Measurements from ENCODE around the gene ZNF823. TPM values are rescaled to one million over a fixed set of nuclear protein-coding genes. Genes with fewer than 3 reads are reported as not detected.
A peak's percentile ranks its signal among the peaks of the same experiment; 100 is the strongest.
"Not testable (repeated sequence)": the region's sequence is repeated elsewhere in the genome, so short reads cannot be mapped to it uniquely, and the experiment has no call there.

Gene ZNF823
- 1 to 10 TPM; 6.5 TPM for total RNA-seq

- peak within 1 kb of the TSS; percentile 99 for H3K27ac Mint-ChIP-seq
- peaks cover 3% of the 10 kb centered on the region for H3K9me3 Mint-ChIP-seq
- DNase-seq (peak; percentile 93), ATAC-seq (ENCODE audit: low read depth) (peak; percentile 98)
- POLR2A ChIA-PET, result interaction anchor here (0.5 to 1.5 kb wide), 4 partner anchors 75 to 1410 kb away, joined by 3 to 6 read pairs (median 4); partner anchors contain the start of gene ZNF440
- peaks cover 21% of the 10 kb centered on the region for H3K4me1 Mint-ChIP-seq
- H3K27me3 Mint-ChIP-seq, result peaks cover 6% of the 10 kb centered on the region
- peak within 1 kb of the TSS; percentile 99 for H3K4me3 Mint-ChIP-seq
- peaks cover 18% of the 10 kb centered on the region for H3K36me3 Mint-ChIP-seq
These were observed at the start of gene ZNF823 for GRCh38 chr19:11738746-11739620. TSS of gene ZNF823 (minus strand) at chr19:11738946. CDS start at chr19:11738819, 127 bp downstream.

- H3K9me3 Mint-ChIP-seq, result peaks cover 44% of the 10 kb centered on the region
- H3K36me3 Mint-ChIP-seq, result peaks cover 20% of the 10 kb centered on the region
- DNase-seq (no peak), ATAC-seq (ENCODE audit: low read depth) (no peak)
- H3K27ac Mint-ChIP-seq, result no peak overlapping the region
- H3K4me1 Mint-ChIP-seq, result no peaks in the 10 kb centered on the region
- H3K27me3 Mint-ChIP-seq, result peaks cover 2% of the 10 kb centered on the region
- no peak overlapping the region for H3K4me3 Mint-ChIP-seq
- POLR2A ChIA-PET, result no interaction called here
These were observed 48.8 kb upstream of the ZNF823 start for GRCh38 chr19:11787536-11787935.

- ATAC-seq (ENCODE audit: low read depth), result no peak
- no peak overlapping the region for H3K4me3 Mint-ChIP-seq
- POLR2A ChIA-PET, result no interaction called here
- no peaks in the 10 kb centered on the region for H3K4me1 Mint-ChIP-seq
- H3K27ac Mint-ChIP-seq, result no peak overlapping the region
- H3K9me3 Mint-ChIP-seq, result peaks cover 46% of the 10 kb centered on the region
- H3K27me3 Mint-ChIP-seq, result no peaks in the 10 kb centered on the region
- peaks cover 46% of the 10 kb centered on the region for H3K36me3 Mint-ChIP-seq
- no peak for DNase-seq
These were observed 45.6 kb upstream of the ZNF823 start for GRCh38 chr19:11784356-11784755.

GRCh38 chr19:11783767-11784166 lies 45.0 kb upstream of the ZNF823 start:
- Mint-ChIP-seq H3K27me3 (no peaks in the 10 kb centered on the region), H3K4me1 (no peaks in the 10 kb centered on the region), H3K36me3 (peaks cover 52% of the 10 kb centered on the region), H3K4me3 (no peak overlapping the region), H3K27ac (no peak overlapping the region), H3K9me3 (peaks cover 43% of the 10 kb centered on the region)
- ATAC-seq (ENCODE audit: low read depth) (no peak), DNase-seq (no peak)
- POLR2A ChIA-PET, result no interaction called here

GRCh38 chr19:11781295-11782057 lies 42.7 kb upstream of the ZNF823 start:
- POLR2A ChIA-PET, result no interaction called here
- Mint-ChIP-seq H3K4me3 (no peak overlapping the region), H3K36me3 (peaks cover 74% of the 10 kb centered on the region), H3K27ac (no peak overlapping the region), H3K4me1 (no peaks in the 10 kb centered on the region), H3K9me3 (peaks cover 45% of the 10 kb centered on the region), H3K27me3 (no peaks in the 10 kb centered on the region)
- DNase-seq, result no peak
- no peak for ATAC-seq (ENCODE audit: low read depth)

GRCh38 chr19:11780431-11781020 lies 41.8 kb upstream of the ZNF823 start:
- DNase-seq, result no peak
- H3K27me3 Mint-ChIP-seq, result no peaks in the 10 kb centered on the region
- POLR2A ChIA-PET, result no interaction called here
- H3K27ac Mint-ChIP-seq, result no peak overlapping the region
- H3K9me3 Mint-ChIP-seq, result peaks cover 46% of the 10 kb centered on the region
- H3K36me3 Mint-ChIP-seq, result peaks cover 81% of the 10 kb centered on the region
- ATAC-seq (ENCODE audit: low read depth), result no peak
- no peaks in the 10 kb centered on the region for H3K4me1 Mint-ChIP-seq
- H3K4me3 Mint-ChIP-seq, result no peak overlapping the region

GRCh38 chr19:11776669-11777068 lies 37.9 kb upstream of the ZNF823 start:
- ATAC-seq (ENCODE audit: low read depth); H3K27me3 Mint-ChIP-seq; H3K4me1 Mint-ChIP-seq; H3K27ac Mint-ChIP-seq; H3K4me3 Mint-ChIP-seq; POLR2A ChIA-PET; DNase-seq: not testable (repeated sequence)
- Mint-ChIP-seq H3K9me3 (peaks cover 51% of the 10 kb centered on the region), H3K36me3 (peaks cover 75% of the 10 kb centered on the region)

- POLR2A ChIA-PET, result interaction anchor here (0.6 kb wide), 1 partner anchor 761 kb away, joined by 4 read pairs; no protein-coding TSS in a partner anchor
- not testable (repeated sequence) for H3K27ac Mint-ChIP-seq; ATAC-seq (ENCODE audit: low read depth); H3K27me3 Mint-ChIP-seq; DNase-seq; H3K4me3 Mint-ChIP-seq
- Mint-ChIP-seq H3K36me3 (peaks cover 47% of the 10 kb centered on the region), H3K4me1 (peaks cover 15% of the 10 kb centered on the region), H3K9me3 (peaks cover 38% of the 10 kb centered on the region)
These were observed 32.8 kb upstream of the ZNF823 start for GRCh38 chr19:11771520-11771919.

GRCh38 chr19:11769995-11770394 lies 31.2 kb upstream of the ZNF823 start:
- H3K4me1 Mint-ChIP-seq, result peaks cover 17% of the 10 kb centered on the region
- no peak overlapping the region for H3K27ac Mint-ChIP-seq
- ATAC-seq (ENCODE audit: low read depth) (no peak), DNase-seq (no peak)
- H3K27me3 Mint-ChIP-seq, result no peaks in the 10 kb centered on the region
- H3K4me3 Mint-ChIP-seq, result no peak overlapping the region
- POLR2A ChIA-PET, result no interaction called here
- peaks cover 39% of the 10 kb centered on the region for H3K36me3 Mint-ChIP-seq
- peaks cover 33% of the 10 kb centered on the region for H3K9me3 Mint-ChIP-seq

- Mint-ChIP-seq H3K36me3 (peaks cover 30% of the 10 kb centered on the region), H3K9me3 (peaks cover 34% of the 10 kb centered on the region)
- POLR2A ChIA-PET, result interaction anchor here (1.6 kb wide), 1 partner anchor 673 kb away, joined by 4 read pairs; the partner anchor contains the start of gene ZNF443
These were observed 28.9 kb upstream of the ZNF823 start for GRCh38 chr19:11767633-11768133.

GRCh38 chr19:11766597-11767591 lies 28.1 kb upstream of the ZNF823 start, which contains the start of gene ZNF441:
TSS of gene ZNF441 (plus strand) at chr19:11767000. CDS start at chr19:11767194, 194 bp downstream.
- POLR2A ChIA-PET, result interaction anchor here (0.5 to 1.6 kb wide), 6 partner anchors 23 to 674 kb away, joined by 3 to 9 read pairs (median 4); partner anchors contain the start of genes ZNF443, ZNF491 and ZNF563
- Mint-ChIP-seq H3K9me3 (peaks cover 31% of the 10 kb centered on the region), H3K36me3 (peaks cover 26% of the 10 kb centered on the region), H3K27me3 (no peaks in the 10 kb centered on the region), H3K4me3 (peak within 1 kb of the TSS; percentile 98), H3K4me1 (peaks cover 18% of the 10 kb centered on the region), H3K27ac (peak within 1 kb of the TSS; percentile 97)
- DNase-seq (peak; percentile 95), ATAC-seq (ENCODE audit: low read depth) (peak; percentile 97)

More at GRCh38 chr19:11767633-11768133, 28.9 kb upstream of the ZNF823 start:
- Mint-ChIP-seq H3K27ac (peak overlapping the region; percentile 88), H3K27me3 (no peaks in the 10 kb centered on the region), H3K4me3 (peak overlapping the region; percentile 98), H3K4me1 (peaks cover 18% of the 10 kb centered on the region)
- ATAC-seq (ENCODE audit: low read depth) (no peak), DNase-seq (peak; percentile 48)

- DNase-seq (no peak), ATAC-seq (ENCODE audit: low read depth) (no peak)
- Mint-ChIP-seq H3K4me1 (peaks cover 14% of the 10 kb centered on the region), H3K4me3 (no peak overlapping the region), H3K36me3 (peaks cover 3% of the 10 kb centered on the region), H3K27ac (no peak overlapping the region), H3K27me3 (no peaks in the 10 kb centered on the region), H3K9me3 (peaks cover 24% of the 10 kb centered on the region)
- POLR2A ChIA-PET, result no interaction called here
These were observed 24.9 kb upstream of the ZNF823 start for GRCh38 chr19:11763611-11764010.
